ENCODE data around the gene MALSU1. TPM values are rescaled to one million over a fixed set of nuclear protein-coding genes. Genes with fewer than 3 reads are reported as not detected.

The MALSU1 gene
- total RNA-seq, 1 experiment from 2014 or later: 92.1 TPM

GRCh38 chr7:23273141-23273599 is 26.0 kb upstream of the MALSU1 start:
- DNase-seq (ENCODE audit: low spot score): peak; percentile 93
- no peaks in the 10 kb centered on the region for H3K9me3 ChIP-seq (ENCODE audit: low read depth, low read length, poor library complexity, severe bottlenecking)
- peaks cover 8% of the 10 kb centered on the region for H3K4me1 ChIP-seq (ENCODE audit: insufficient read depth, low read length, poor library complexity, severe bottlenecking)
- no peak overlapping the region for H3K27ac ChIP-seq (ENCODE audit: low read depth, low read length, poor library complexity, severe bottlenecking)
- H3K4me3 ChIP-seq (ENCODE audit: low read depth, low read length, poor library complexity, severe bottlenecking): peak overlapping the region; percentile 5
- no TSS peak for BruUV-seq (replicated peaks)
- TF ChIP-seq CTCF (conservative IDR thresholded peaks at IDR 0.05; ENCODE audit: low read depth, low read length) (peak; percentile 92), EZH2 (IDR thresholded peaks at IDR 0.05; ENCODE audit: borderline replicate concordance, low read depth, low read length, poor library complexity, severe bottlenecking) (no peak)
- intact Hi-C loops (cut with micrococcal nuclease; ENCODE audit: unreplicated experiment): loop anchor here (2.0 to 5.0 kb wide), 2 partner anchors 274 to 439 kb away; partner anchors contain the start of gene STK31
- no peaks in the 10 kb centered on the region for H3K27me3 ChIP-seq (replicated peaks; ENCODE audit: insufficient read depth, low read depth, low read length, poor library complexity)
- ChIA-PET CTCF (interaction anchor here (0.6 to 1.6 kb wide), 7 partner anchors 12 to 1400 kb away, joined by 3 to 8 read pairs (median 4); no protein-coding TSS in a partner anchor), POLR2A (ENCODE audit: low non-redundant PET) (no interaction called here)
- H3K36me3 ChIP-seq (ENCODE audit: insufficient read depth, low read length, poor library complexity, severe bottlenecking): no peaks in the 10 kb centered on the region

DNA sequence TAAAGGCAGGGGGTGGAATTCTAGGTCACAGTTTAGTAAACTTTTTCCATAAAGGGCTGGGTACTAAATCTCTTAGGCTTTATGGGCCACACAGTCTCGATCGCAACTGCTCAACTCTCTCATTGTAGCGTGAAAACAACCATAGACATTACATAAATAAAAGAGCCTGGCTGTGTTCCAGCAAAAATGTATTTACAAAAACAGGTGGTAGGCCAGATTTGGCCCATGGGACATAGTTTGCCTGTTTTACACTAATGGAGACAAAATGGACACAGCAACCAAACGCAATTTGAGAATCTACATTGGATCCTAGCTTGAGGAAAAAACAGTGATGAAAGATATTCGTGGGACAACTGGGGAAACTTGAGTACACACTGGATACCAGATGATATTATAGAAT is 23.2 kb upstream of the MALSU1 start:
- intact Hi-C loops (cut with micrococcal nuclease; ENCODE audit: unreplicated experiment): no loop called here
- TF ChIP-seq EZH2 (IDR thresholded peaks at IDR 0.05; ENCODE audit: borderline replicate concordance, low read depth, low read length, poor library complexity, severe bottlenecking): no peak
- no peak for TF ChIP-seq CTCF (conservative IDR thresholded peaks at IDR 0.05; ENCODE audit: low read depth, low read length)
- no TSS peak for BruUV-seq (replicated peaks)
- H3K4me3 ChIP-seq (ENCODE audit: low read depth, low read length, poor library complexity, severe bottlenecking): no peak overlapping the region
- POLR2A ChIA-PET (ENCODE audit: low non-redundant PET): no interaction called here
- no peak overlapping the region for H3K27ac ChIP-seq (ENCODE audit: low read depth, low read length, poor library complexity, severe bottlenecking)
- H3K4me1 ChIP-seq (ENCODE audit: insufficient read depth, low read length, poor library complexity, severe bottlenecking): peaks cover 8% of the 10 kb centered on the region
- no peaks in the 10 kb centered on the region for H3K27me3 ChIP-seq (replicated peaks; ENCODE audit: insufficient read depth, low read depth, low read length, poor library complexity)
- no peaks in the 10 kb centered on the region for H3K9me3 ChIP-seq (ENCODE audit: low read depth, low read length, poor library complexity, severe bottlenecking)
- no peak for DNase-seq (ENCODE audit: low spot score)
- CTCF ChIA-PET: no interaction called here
- no peaks in the 10 kb centered on the region for H3K36me3 ChIP-seq (ENCODE audit: insufficient read depth, low read length, poor library complexity, severe bottlenecking)

GRCh38 chr7:23276376-23276775 is 22.8 kb upstream of the MALSU1 start:
- no TSS peak for BruUV-seq (replicated peaks)
- Histone ChIP-seq H3K27ac (ENCODE audit: low read depth, low read length, poor library complexity, severe bottlenecking) (no peak overlapping the region), H3K9me3 (ENCODE audit: low read depth, low read length, poor library complexity, severe bottlenecking) (no peaks in the 10 kb centered on the region), H3K36me3 (ENCODE audit: insufficient read depth, low read length, poor library complexity, severe bottlenecking) (no peaks in the 10 kb centered on the region), H3K4me1 (ENCODE audit: insufficient read depth, low read length, poor library complexity, severe bottlenecking) (peaks cover 8% of the 10 kb centered on the region), H3K4me3 (ENCODE audit: low read depth, low read length, poor library complexity, severe bottlenecking) (no peak overlapping the region), H3K27me3 (replicated peaks; ENCODE audit: insufficient read depth, low read depth, low read length, poor library complexity) (no peaks in the 10 kb centered on the region)
- ChIA-PET POLR2A (ENCODE audit: low non-redundant PET) (no interaction called here), CTCF (no interaction called here)
- TF ChIP-seq CTCF (conservative IDR thresholded peaks at IDR 0.05; ENCODE audit: low read depth, low read length): peak; percentile 49
- TF ChIP-seq EZH2 (IDR thresholded peaks at IDR 0.05; ENCODE audit: borderline replicate concordance, low read depth, low read length, poor library complexity, severe bottlenecking): no peak
- DNase-seq (ENCODE audit: low spot score): peak; percentile 59
- intact Hi-C loops (cut with micrococcal nuclease; ENCODE audit: unreplicated experiment): no loop called here

All from A673 (cell line).